ENCODE measurements around the gene NEB.

The NEB gene

DNA sequence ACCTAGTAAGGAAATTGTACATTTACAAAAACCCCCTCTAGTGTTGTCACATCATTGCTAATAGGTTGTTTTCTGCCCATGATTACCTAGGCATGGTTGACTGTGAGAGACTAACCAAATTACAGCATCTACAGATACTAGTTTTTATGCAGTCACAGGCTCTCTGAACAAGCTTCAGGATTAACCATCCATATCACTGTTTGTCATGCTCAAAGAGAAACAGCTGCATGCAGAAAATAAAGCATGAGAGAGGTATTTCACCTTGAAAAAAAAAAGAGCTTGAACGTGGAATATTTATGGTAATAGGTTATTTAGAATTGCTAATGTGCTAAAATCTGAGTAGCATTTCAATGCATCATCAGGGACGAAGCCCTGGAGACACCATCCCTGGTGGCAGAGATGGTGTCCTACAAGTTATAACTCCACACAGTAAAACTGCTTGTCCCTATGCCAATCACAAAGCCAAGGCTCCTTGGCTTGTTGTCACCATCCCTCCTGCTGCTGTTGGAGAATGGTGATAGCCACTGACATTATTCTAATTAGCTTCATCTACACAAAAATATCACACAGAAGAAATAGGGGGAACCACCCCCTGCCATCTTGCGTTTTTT lies 5.4 kb downstream of the NEB start:
- Histone ChIP-seq H3K9ac (no peak overlapping the region), H3K79me2 (no peaks in the 10 kb centered on the region), H3K4me2 (ENCODE audit: low read length) (no peak overlapping the region), H3K27me3 (ENCODE audit: control insufficient read depth, insufficient read depth, low read length) (no peaks in the 10 kb centered on the region), H2AFZ (no peak overlapping the region), H3K4me3 (ENCODE audit: low read depth, low read length) (no peak overlapping the region), H3K27ac (no peak overlapping the region), H3K9me3 (ENCODE audit: control insufficient read depth, low read length) (no peaks in the 10 kb centered on the region), H3K4me1 (no peaks in the 10 kb centered on the region), H3K36me3 (ENCODE audit: control insufficient read depth, insufficient read depth, low read length) (no peaks in the 10 kb centered on the region)
- TF ChIP-seq, protein P1, sequence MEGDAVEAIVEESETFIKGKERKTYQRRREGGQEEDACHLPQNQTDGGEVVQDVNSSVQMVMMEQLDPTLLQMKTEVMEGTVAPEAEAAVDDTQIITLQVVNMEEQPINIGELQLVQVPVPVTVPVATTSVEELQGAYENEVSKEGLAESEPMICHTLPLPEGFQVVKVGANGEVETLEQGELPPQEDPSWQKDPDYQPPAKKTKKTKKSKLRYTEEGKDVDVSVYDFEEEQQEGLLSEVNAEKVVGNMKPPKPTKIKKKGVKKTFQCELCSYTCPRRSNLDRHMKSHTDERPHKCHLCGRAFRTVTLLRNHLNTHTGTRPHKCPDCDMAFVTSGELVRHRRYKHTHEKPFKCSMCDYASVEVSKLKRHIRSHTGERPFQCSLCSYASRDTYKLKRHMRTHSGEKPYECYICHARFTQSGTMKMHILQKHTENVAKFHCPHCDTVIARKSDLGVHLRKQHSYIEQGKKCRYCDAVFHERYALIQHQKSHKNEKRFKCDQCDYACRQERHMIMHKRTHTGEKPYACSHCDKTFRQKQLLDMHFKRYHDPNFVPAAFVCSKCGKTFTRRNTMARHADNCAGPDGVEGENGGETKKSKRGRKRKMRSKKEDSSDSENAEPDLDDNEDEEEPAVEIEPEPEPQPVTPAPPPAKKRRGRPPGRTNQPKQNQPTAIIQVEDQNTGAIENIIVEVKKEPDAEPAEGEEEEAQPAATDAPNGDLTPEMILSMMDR (IDR thresholded peaks at IDR 0.05) = no peak

DNA sequence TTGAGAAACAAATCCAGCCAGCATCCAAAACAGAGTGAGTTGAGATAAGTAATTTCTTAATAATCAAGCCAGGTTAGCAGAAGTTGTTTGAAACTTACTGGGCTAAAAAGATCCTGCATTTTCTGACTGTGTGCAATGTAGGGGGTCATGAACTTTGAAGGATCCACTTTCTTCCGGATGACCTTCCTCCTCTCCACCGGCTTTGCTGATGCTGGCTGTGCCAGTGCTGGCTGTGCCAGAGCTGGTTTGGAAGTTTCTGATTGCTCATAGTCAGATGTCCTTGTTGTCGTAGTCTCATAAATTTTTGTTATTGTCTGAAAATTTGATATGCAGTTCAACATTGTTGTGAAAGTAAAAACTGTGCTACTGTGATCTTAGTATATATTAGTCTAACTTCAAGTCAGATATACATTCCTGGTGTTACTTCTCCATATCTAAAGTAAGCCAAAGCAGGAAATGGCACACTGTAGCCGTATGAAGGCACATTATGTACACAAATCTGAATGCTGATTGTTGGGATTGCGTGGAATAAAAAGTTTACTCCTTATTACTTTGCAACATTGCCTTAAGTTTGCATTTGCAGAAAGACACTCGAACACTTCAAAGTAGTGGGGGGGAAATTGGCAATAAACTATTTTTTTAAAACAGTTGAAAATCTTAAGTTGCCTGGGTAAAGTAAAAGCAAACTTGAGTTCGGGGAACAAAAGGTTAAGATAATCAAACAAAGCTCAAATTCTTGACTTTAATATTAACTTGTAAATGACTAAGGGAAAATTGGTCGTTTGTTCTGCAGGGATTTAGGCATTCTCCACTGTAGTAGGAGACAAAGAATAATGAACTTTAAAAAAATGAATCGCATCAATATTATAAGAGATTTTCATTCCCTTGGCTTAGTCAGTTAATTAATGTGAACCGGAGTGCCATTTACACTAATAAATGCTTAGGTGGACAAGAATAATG lies 6.4 kb downstream of the NEB start:
- H3K79me2 ChIP-seq = no peaks in the 10 kb centered on the region
- H3K9me3 ChIP-seq (ENCODE audit: control insufficient read depth, low read length) = no peaks in the 10 kb centered on the region
- no peak overlapping the region for H2AFZ ChIP-seq
- TF ChIP-seq, protein P1 (IDR thresholded peaks at IDR 0.05) = no peak
- no peak overlapping the region for H3K4me2 ChIP-seq (ENCODE audit: low read length)
- H3K27ac ChIP-seq = no peak overlapping the region
- H3K9ac ChIP-seq = no peak overlapping the region
- H3K4me1 ChIP-seq = no peaks in the 10 kb centered on the region
- no peaks in the 10 kb centered on the region for H3K36me3 ChIP-seq (ENCODE audit: control insufficient read depth, insufficient read depth, low read length)
- H3K27me3 ChIP-seq (ENCODE audit: control insufficient read depth, insufficient read depth, low read length) = no peaks in the 10 kb centered on the region
- H3K4me3 ChIP-seq (ENCODE audit: low read depth, low read length) = no peak overlapping the region

- Histone ChIP-seq H3K9me3 (ENCODE audit: control insufficient read depth, low read length) (no peaks in the 10 kb centered on the region), H3K9ac (no peak overlapping the region), H3K27ac (no peak overlapping the region), H3K4me3 (ENCODE audit: low read depth, low read length) (no peak overlapping the region), H2AFZ (no peak overlapping the region), H3K4me2 (ENCODE audit: low read length) (no peak overlapping the region), H3K27me3 (ENCODE audit: control insufficient read depth, insufficient read depth, low read length) (no peaks in the 10 kb centered on the region), H3K36me3 (ENCODE audit: control insufficient read depth, insufficient read depth, low read length) (no peaks in the 10 kb centered on the region), H3K79me2 (no peaks in the 10 kb centered on the region), H3K4me1 (no peaks in the 10 kb centered on the region)
- TF ChIP-seq, protein P1 (IDR thresholded peaks at IDR 0.05) = no peak
Observed at GRCh38 chr2:151721161-151721560, 13.1 kb downstream of the NEB start.

GRCh38 chr2:151720521-151720920 lies 13.8 kb downstream of the NEB start:
- H2AFZ ChIP-seq = no peak overlapping the region
- no peak overlapping the region for H3K9ac ChIP-seq
- no peak overlapping the region for H3K27ac ChIP-seq
- TF ChIP-seq, protein P1 (IDR thresholded peaks at IDR 0.05) = no peak
- no peaks in the 10 kb centered on the region for H3K79me2 ChIP-seq
- H3K4me2 ChIP-seq (ENCODE audit: low read length) = no peak overlapping the region
- H3K4me3 ChIP-seq (ENCODE audit: low read depth, low read length) = no peak overlapping the region
- no peaks in the 10 kb centered on the region for H3K4me1 ChIP-seq
- H3K27me3 ChIP-seq (ENCODE audit: control insufficient read depth, insufficient read depth, low read length) = no peaks in the 10 kb centered on the region
- H3K9me3 ChIP-seq (ENCODE audit: control insufficient read depth, low read length) = no peaks in the 10 kb centered on the region
- H3K36me3 ChIP-seq (ENCODE audit: control insufficient read depth, insufficient read depth, low read length) = no peaks in the 10 kb centered on the region

Data from parathyroid adenoma (tissue), 2 donors.